Pulmonary artery endothelial cell (primary cell): ENCODE measurements around the gene CDH24. TPM values are rescaled to one million over a fixed set of nuclear protein-coding genes. Genes with fewer than 3 reads are reported as not detected.

ENCODE experiments used
- DNase-seq: peaks from one replicate; pipeline ENCODE4 v3.0.0-alpha.2; 2011; ENCODE audit warnings: low read depth, low spot score
- total RNA-seq: library from RNA; depleted of rRNA; stranded (reverse); fragments of >200 nt; gene quantifications from 2 replicates; pipeline ENCODE4 v1.2.3, GENCODE V29; 2014

The CDH24 gene
- total RNA-seq, 1 donor from 2014 or later: 6.3 TPM

DNA sequence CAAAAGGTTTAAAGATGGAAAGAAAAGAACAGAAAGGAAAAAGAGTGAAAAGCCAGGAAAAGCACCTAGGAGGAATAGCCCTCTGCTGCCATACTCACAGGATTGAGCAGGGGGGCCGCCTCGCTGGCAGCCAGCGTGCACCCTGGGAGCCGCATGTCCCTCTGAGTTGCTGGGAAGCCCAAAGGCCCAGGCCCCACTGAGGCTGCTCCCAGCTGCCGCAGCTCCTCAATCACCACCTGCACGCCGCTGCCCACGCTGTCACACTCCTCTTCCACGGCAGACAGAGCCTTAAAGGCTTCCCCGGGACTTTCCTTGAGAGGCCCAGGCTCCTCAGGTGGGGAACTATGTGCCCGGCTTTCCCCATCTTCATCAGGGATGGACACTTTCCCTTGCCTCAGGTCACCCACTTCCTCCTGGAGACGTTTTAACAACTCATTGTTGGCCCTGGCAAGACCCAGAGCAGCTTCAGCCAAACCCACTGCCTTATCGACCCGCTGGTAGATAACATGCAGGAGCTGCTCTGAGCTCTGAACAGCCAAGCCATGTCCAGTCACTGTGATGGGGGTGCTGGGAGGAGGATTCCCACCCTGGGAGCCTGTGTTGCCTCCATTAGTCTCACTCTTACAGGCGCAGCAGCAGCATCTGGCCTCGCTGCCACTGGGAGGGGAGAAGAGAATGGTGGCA is 58.8 kb downstream of the CDH24 start:
- DNase-seq: no peak

DNA sequence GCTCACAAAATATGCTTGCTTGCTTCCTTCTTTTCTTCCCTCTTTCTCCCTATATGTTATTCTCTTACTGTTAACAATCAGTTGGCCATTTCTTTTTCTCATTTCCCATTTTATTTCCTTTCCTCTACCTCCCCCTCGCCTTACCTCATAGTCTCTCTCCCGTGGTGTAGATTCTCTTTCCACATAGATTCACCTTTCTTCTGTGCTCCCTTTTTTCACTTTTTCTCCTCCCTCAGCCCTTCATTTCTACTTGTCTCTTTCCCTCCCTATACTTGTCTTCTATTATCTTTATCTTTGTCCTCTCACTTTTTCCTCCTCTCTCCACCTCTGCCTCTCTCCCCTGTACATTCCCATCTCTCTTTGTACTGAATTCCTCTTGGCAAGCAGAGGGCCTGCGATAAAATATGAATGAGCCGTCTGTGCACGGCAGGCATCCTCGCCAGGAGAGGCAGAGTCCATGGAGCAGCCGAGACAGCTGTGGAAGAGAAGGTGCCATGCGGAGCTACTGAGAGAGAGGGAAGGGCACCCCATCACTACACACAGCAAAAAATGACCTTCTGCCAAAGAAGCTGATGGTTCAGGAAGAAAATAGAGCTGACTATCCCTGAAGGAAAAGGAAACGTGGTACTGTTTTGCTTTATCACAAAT is 59.5 kb downstream of the CDH24 start:
- no peak for DNase-seq

Other genes starting within 250 kb of the CDH24 start
- gene SLC7A7, start 242.1 kb downstream of the CDH24 start, total RNA-seq: 9.3 and 18.6 TPM in 2 replicates
- gene MRPL52, start 227.6 kb downstream of the CDH24 start, total RNA-seq: 55.0 and 71.7 TPM in 2 replicates
- gene MMP14, start 220.9 kb downstream of the CDH24 start, total RNA-seq: 237 and 295 TPM in 2 replicates
- gene LRP10, start 185.8 kb downstream of the CDH24 start, total RNA-seq: 59.9 and 67.8 TPM in 2 replicates
- under 0.01 TPM in 1 of 2 replicates, not detected in the other for gene REM2, start 174.3 kb downstream of the CDH24 start, total RNA-seq
- gene RBM23, start 138.4 kb downstream of the CDH24 start, total RNA-seq: 59.9 and 75.2 TPM in 2 replicates
- 67.0 and 67.7 TPM in 2 replicates for gene PRMT5, start 128.1 kb downstream of the CDH24 start, total RNA-seq
- gene HAUS4, start 100.4 kb downstream of the CDH24 start, total RNA-seq: 57.4 and 58.2 TPM in 2 replicates
- gene AJUBA, start 75.0 kb downstream of the CDH24 start, total RNA-seq: 66.8 and 72.2 TPM in 2 replicates
- 7.5 and 8.0 TPM in 2 replicates for gene C14orf93, start 47.4 kb downstream of the CDH24 start, total RNA-seq
- 302 and 331 TPM in 2 replicates for gene PSMB5, start 22.6 kb downstream of the CDH24 start, total RNA-seq
- not detected in 2 replicates for gene PSMB11, start 15.3 kb downstream of the CDH24 start, total RNA-seq
- gene ACIN1, start 37.6 kb upstream of the CDH24 start, total RNA-seq: 62.8 and 98.6 TPM in 2 replicates
- 48.5 and 52.5 TPM in 2 replicates for gene C14orf119, start 38.0 kb upstream of the CDH24 start, total RNA-seq
- gene CIROP, start 47.5 kb upstream of the CDH24 start, total RNA-seq: not detected in 2 replicates
- not detected in 2 replicates for gene CEBPE, start 61.7 kb upstream of the CDH24 start, total RNA-seq
- gene SLC7A8, start 126.1 kb upstream of the CDH24 start, total RNA-seq: 0.46 and 0.78 TPM in 2 replicates
- not detected in 2 replicates for gene RNF212B, start 180.4 kb upstream of the CDH24 start, total RNA-seq
- gene HOMEZ, start 228.6 kb upstream of the CDH24 start, total RNA-seq: 4.0 and 5.8 TPM in 2 replicates
- 1.8 and 2.0 TPM in 2 replicates for gene PPP1R3E, start 245.3 kb upstream of the CDH24 start, total RNA-seq
- gene BCL2L2, start 249.3 kb upstream of the CDH24 start, total RNA-seq: 17.5 and 18.3 TPM in 2 replicates